HG02938 (cell line): ENCODE data around the gene TMPRSS7.

ENCODE experiments used
- ATAC-seq: cut with Tn5 transposase; IDR thresholded peaks from one replicate; pipeline ENCODE4 v1.9.1; 2021; ENCODE audit warnings: mild to moderate bottlenecking, moderate library complexity; ENCODE audit not compliant: unreplicated experiment

The TMPRSS7 gene

DNA sequence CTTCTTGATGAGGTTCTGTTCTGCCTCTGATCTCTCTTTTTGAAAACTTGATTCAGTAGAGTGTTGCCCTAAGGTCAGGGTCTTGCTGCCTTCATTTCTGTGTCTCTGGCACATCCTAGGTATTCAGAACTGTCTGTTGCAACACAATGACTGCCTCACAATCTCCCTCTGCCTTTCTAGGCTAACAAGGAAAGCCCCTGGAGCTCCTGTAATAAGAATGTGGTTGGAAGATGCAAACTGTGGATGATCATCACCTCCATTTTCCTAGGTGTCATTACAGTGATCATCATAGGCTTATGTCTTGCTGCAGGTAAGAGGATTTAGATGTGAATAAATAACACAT, 58.6 kb downstream of the TMPRSS7 start:
- no peak for ATAC-seq

- ATAC-seq, result no peak
These were observed 61.2 kb downstream of the TMPRSS7 start for GRCh38 chr3:112095731-112096130.

- ATAC-seq, result no peak
These were observed 61.6 kb downstream of the TMPRSS7 start for GRCh38 chr3:112096176-112096575.

- ATAC-seq, result no peak
These were observed 62.8 kb downstream of the TMPRSS7 start for GRCh38 chr3:112097378-112097777.

DNA sequence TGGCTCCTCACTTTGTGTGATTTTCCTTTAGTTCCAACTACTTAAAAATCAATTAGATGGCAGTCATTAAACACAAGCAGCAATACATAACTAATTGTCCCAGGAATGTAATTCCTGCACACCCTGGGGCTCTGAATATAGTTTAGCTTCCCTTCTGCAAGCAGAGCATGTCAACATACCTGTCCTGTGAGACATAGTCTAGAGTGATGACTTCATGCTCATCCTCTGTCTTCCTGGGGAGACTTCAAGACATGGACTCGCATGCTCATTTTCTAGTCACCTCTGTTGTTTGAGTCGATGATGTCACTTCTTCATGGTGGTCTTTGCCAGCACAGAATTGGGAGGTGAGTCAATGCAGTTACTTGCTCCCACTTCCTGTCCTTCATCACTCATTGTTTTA, 67.4 kb downstream of the TMPRSS7 start:
- ATAC-seq, result no peak

DNA sequence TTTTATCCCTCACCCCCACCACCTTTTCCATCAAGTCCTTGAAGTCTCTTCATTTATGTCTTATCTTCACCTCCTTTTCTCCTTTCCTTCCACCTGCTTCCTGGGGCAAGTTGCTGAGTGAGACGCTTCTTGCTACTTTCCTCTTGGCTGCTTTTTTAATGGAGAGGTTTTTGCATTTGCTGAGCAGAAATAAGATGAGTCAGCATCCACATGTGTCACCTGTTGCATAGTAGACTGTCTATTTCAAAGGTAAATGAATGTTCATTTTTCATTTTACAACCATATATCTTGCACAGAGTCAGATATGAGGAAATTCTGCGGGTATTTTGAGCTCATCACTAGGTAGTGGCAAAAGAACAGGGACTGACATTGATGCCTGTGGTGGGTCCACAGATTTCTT, 70.2 kb downstream of the TMPRSS7 start:
- no peak for ATAC-seq

DNA sequence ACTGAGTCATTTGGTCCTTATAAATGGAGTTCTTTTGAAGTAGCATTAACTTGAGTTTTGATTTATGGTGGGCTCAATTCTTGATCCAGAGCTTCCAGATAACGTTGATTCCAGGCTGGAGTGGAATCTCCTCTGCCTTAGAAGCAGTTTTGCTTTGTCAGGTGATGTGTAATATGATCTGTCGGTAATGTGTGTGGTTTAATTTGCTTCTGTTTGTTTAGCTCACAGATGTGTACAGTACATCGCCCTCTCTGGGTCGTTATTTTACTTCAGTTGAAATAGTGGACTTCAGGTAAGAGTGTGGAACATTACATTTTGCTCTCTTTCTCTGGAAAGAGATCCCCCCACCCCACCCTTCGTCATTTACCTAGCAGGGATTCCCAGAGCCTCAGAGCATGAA, 74.8 kb downstream of the TMPRSS7 start:
- no peak for ATAC-seq

GRCh38 chr3:112111785-112112402, 77.4 kb downstream of the TMPRSS7 start:
- ATAC-seq, result peak; percentile 52

- ATAC-seq, result no peak
These were observed 80.1 kb downstream of the TMPRSS7 start for GRCh38 chr3:112114576-112115160.

DNA sequence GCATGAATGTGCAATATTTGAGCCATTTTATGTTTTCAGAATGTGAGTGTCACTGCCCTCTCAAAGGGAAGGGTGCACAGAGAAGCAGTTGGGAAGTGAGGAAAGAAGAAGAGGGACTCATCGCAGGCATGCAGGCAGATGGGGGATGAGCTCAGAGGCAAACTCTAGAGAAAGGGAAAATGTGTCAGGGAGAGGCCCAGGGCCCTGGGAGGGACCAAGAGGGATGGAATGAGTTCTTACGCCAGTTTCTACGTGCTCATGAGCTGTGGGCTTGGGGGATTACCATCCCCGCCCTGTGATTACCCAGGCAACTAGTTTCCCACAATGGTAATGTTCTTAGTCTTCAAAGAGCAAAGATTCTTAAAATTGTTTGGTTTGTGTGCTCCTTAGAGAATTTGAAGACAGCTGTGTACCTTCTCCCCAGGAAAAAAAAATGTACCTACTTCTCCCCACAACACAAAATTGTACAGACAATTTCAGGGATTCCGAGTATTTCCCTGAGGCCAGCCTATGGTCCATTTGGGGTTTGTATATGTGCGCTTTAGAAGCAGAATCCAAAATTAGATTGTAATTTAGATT, 80.7 kb downstream of the TMPRSS7 start:
- ATAC-seq, result peak; percentile 37

- ATAC-seq, result no peak
These were observed 81.4 kb downstream of the TMPRSS7 start for GRCh38 chr3:112115806-112116383.

DNA sequence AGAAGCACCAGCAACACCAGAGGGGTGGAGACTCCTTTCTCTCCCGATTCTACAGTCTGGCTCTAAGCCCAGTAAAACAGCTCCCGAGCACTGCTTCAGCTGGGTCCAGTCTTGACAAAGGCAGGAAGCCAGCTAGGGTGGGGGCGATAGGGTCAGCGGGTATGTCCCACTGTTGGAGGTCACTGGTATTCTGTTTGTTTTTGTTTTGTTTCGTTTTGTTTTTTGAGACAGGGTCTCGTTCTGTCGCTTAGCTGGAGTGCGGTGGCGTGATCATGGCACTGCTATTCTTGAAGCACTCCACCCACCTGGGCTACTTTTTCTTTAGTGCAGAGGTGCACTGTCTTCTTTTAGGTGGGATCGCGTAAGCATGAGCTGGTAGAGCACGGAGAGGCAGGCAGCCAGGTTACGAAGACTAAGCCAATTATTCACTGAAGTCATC, 82.2 kb downstream of the TMPRSS7 start:
- no peak for ATAC-seq

GRCh38 chr3:112117415-112117814, 82.9 kb downstream of the TMPRSS7 start:
- ATAC-seq, result no peak

DNA sequence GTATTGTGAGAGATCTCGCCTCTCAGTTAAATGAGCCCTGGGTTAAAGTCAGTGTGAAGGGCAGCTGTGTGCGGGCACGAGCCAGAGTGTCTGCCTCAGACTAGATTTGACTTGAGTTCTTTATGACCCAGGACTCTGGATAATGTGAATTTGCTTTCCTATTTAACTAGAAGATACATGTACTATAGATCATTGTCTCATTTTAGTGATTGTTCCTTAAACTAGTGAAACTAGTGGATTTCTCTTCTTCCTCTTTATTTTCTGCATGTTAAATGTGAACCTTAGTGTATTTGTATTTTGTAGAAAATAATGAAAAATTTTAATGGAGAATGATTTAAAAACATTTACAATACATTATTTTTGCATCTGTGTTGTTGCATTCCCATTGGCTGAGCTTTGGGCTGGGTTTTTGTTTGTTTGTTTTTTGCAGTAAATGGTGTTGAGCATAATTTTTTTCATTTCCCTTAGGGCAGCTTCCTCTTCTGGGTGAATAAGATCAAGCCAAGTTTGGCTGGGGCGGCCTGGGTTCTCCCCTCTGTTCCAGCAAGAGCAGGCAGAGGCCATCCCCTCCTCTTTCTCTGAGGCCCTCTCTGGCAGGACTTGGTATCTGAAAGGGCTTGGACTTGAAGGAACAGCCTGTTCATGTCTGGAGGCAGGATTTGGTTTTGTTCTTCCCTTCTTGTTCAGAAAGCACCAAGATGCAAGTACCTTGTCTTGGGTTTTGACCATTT, 83.5 kb downstream of the TMPRSS7 start:
- ATAC-seq, result no peak

- ATAC-seq, result no peak
These were observed 85.7 kb downstream of the TMPRSS7 start for GRCh38 chr3:112119962-112120836.

DNA sequence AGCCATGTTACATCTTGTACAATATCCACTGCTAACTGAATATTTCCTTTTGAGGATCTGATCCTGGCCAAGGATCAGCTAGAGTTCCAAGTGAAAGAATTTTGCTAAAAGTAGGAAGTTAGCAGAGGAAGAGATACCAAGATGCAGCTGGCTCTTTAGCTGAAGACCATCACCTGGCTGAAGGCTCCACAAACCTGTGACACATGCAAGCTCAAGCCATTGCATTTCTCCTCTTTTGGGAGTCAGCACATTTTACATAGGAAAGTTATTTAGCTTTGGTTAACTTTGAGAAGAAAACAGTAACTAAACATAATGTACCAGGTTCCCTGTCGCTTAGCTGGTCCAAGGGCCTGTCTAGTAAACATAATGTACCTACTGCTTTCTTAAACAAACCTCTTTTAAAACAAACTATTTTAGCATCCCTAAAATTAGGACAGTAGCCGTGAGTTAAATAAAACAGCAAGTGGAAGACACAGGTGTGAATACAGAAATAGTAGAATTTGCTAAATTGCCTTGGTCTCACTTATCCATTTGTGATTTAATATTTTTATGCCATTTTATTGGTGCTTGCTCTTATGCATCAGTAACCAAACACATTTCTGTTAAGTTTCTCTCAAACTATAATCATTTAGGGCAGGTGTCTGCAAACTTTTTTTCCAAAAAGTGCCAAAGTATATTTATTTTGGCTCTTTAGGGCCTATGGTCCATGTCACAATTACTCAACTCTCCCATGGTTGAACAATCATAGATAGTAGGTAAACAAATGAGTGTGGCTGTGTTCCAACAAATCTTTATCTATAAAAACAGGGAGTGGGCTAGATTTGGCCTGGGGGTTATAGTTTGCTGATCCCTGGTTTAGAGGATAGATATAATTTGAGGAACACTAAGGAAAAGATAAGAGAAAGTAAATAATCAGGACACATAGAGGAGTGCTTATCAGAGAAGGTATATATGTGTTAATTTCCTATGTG, 87.3 kb downstream of the TMPRSS7 start:
- ATAC-seq, result no peak

GRCh38 chr3:112122870-112123269, 88.3 kb downstream of the TMPRSS7 start:
- ATAC-seq, result no peak

DNA sequence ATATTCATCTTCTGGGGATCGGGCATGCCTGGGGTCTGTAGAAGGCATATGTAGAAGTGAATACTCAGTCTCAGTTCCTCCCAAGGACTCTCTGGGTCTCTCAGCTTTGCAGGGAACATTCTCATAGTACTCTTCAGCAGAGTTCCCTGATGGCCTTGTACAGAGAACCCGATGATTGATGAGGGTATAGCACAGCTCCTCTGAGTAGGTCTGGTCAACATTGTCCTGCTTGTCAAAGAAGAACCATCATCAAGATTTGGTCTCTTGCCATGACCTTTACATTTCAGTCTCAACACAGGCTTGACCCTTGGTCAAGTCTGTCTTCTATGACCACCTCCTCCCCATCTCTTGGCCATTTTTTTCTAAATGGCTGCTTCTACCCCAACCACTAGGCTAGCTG, 89.0 kb downstream of the TMPRSS7 start:
- ATAC-seq, result no peak

GRCh38 chr3:112124907-112125607, 90.5 kb downstream of the TMPRSS7 start:
- no peak for ATAC-seq
